Endodermal cell (in vitro differentiated cells): Measurements from ENCODE around the gene CD52. TPM values are rescaled to one million over a fixed set of nuclear protein-coding genes. Genes with fewer than 3 reads are reported as not detected.

ENCODE experiments used
- DNase-seq: peaks from one replicate; pipeline ENCODE4 v3.0.0-alpha.2; 2017
- H3K27ac ChIP-seq: 2 replicates; pipeline ENCODE4 v1.5.1; 2013; ENCODE audit warnings: mild to moderate bottlenecking, low read depth, low read length, moderate library complexity
- H3K27me3 ChIP-seq: 2 replicates; pipeline ENCODE4 v1.6.1; 2013; ENCODE audit warnings: mild to moderate bottlenecking, low read length, moderate library complexity; ENCODE audit not compliant: insufficient read depth, control insufficient read depth, poor library complexity, severe bottlenecking
- H3K36me3 ChIP-seq: 2 replicates; pipeline ENCODE4 v1.7.0; 2013; ENCODE audit warnings: mild to moderate bottlenecking, low read length, moderate library complexity; ENCODE audit not compliant: control insufficient read depth, insufficient read depth
- H3K4me1 ChIP-seq: one replicate; pipeline ENCODE4 v1.7.0; 2013; ENCODE audit warnings: low read length; ENCODE audit not compliant: control insufficient read depth, insufficient read depth
- H3K4me3 ChIP-seq: 2 replicates; pipeline ENCODE4 v1.5.1; 2013; ENCODE audit warnings: mild to moderate bottlenecking, low read length, moderate library complexity
- H3K9ac ChIP-seq: 2 replicates; pipeline ENCODE4 v1.6.1; 2013; ENCODE audit warnings: mild to moderate bottlenecking, low read length, moderate library complexity; ENCODE audit not compliant: poor library complexity, severe bottlenecking; ENCODE audit errors: extremely low read depth
- H3K9me3 ChIP-seq: 2 replicates; pipeline ENCODE4 v1.6.1; 2013; ENCODE audit warnings: mild to moderate bottlenecking, low read length, moderate library complexity; ENCODE audit not compliant: control insufficient read depth
- H3K27ac Mint-ChIP-seq: 2 replicates; pipeline ENCODE4 v1.8.0; 2020; ENCODE audit warnings: mixed read lengths
- H3K27me3 Mint-ChIP-seq: 2 replicates; pipeline ENCODE4 v1.8.0; 2021; ENCODE audit warnings: mild to moderate bottlenecking, mixed read lengths; ENCODE audit not compliant: insufficient read depth
- H3K36me3 Mint-ChIP-seq: 2 replicates; pipeline ENCODE4 v1.8.0; 2020; ENCODE audit warnings: low read depth, mixed read lengths
- H3K4me1 Mint-ChIP-seq: 2 replicates; pipeline ENCODE4 v1.8.0; 2020; ENCODE audit warnings: mixed read lengths
- H3K4me3 Mint-ChIP-seq: 2 replicates; pipeline ENCODE4 v1.8.0; 2020; ENCODE audit warnings: mild to moderate bottlenecking, moderate library complexity, mixed read lengths
- H3K9me3 Mint-ChIP-seq: 2 replicates; pipeline ENCODE4 v1.8.0; 2020; ENCODE audit warnings: mild to moderate bottlenecking, mixed read lengths
- CTCF ChIP-seq: fragments of 200-600 bp; sonication (generic); conservative IDR thresholded peaks from 2 replicates; pipeline ENCODE4 v1.5.0; 2021; ENCODE audit warnings: antibody characterized with exemption, mild to moderate bottlenecking
- WGBS, 2 experiments: methylation state at CpG; one replicate each; pipeline versions ENCODE4 v1.1.5 to v1.1.7; 2013; ENCODE audit warnings: missing lambda C conversion rate in 2 of 2, mixed read lengths in 1 of 2; ENCODE audit not compliant: insufficient coverage in 1 of 2, insufficient read length in 1 of 2; 5-methylcytosine and 5-hydroxymethylcytosine counted together
- total RNA-seq, 2 donors: library from RNA; stranded (reverse); fragmentation: NEBNext Ultra II Directional in 1 of 2; extraction: Animal tissue kit (Norgen Biotek cat#: 25700) in 1 of 2; gene quantifications; 2 replicates in 1 of 2; 3 replicates in 1 of 2; pipeline ENCODE4 v1.2.1, GENCODE V29; 2021

CD52 gene
- total RNA-seq, 2 donors from 2014 or later, result 3.7 to 4.4 TPM

- Histone ChIP-seq H3K27me3 (no peaks in the 10 kb centered on the region), H3K4me3 (no peak overlapping the region), H3K9me3 (no peaks in the 10 kb centered on the region), H3K36me3 (no peaks in the 10 kb centered on the region), H3K4me1 (no peaks in the 10 kb centered on the region), H3K27ac (no peak overlapping the region), H3K9ac (no peak overlapping the region)
- WGBS, 2 experiments, result 92 to 94% methylated on average over 3 to 5 of the region's 5 CpGs
- H3K4me1 Mint-ChIP-seq, result peaks cover 15% of the 10 kb centered on the region
- TF ChIP-seq CTCF, result no peak
- H3K27me3 Mint-ChIP-seq, result peaks cover 8% of the 10 kb centered on the region
- no peak for DNase-seq
- H3K36me3 Mint-ChIP-seq, result no peaks in the 10 kb centered on the region
- H3K27ac Mint-ChIP-seq, result no peak overlapping the region
- no peaks in the 10 kb centered on the region for H3K9me3 Mint-ChIP-seq
- no peak overlapping the region for H3K4me3 Mint-ChIP-seq
These were observed 3.3 kb upstream of the CD52 start for GRCh38 chr1:26314501-26314900.

- Histone ChIP-seq H3K4me3 (no peak overlapping the region), H3K9me3 (no peaks in the 10 kb centered on the region), H3K4me1 (no peaks in the 10 kb centered on the region), H3K36me3 (no peaks in the 10 kb centered on the region), H3K27me3 (no peaks in the 10 kb centered on the region), H3K27ac (no peak overlapping the region), H3K9ac (no peak overlapping the region)
- Mint-ChIP-seq H3K4me3 (no peak overlapping the region), H3K9me3 (no peaks in the 10 kb centered on the region), H3K27me3 (peaks cover 8% of the 10 kb centered on the region), H3K36me3 (no peaks in the 10 kb centered on the region), H3K4me1 (peaks cover 15% of the 10 kb centered on the region), H3K27ac (peak overlapping the region; percentile 52)
- WGBS, 2 experiments, result 80 to 92% methylated on average over 5 to 8 of the region's 8 CpGs
- no peak for TF ChIP-seq CTCF
- DNase-seq, result no peak
These were observed 1.6 kb upstream of the CD52 start for GRCh38 chr1:26315874-26316850.

- peak overlapping the region; percentile 59 for H3K27ac Mint-ChIP-seq
- 90% methylated on average over 2 of the region's 2 CpGs; no CpG with 5 or more reads in 1 of the 2 experiments for WGBS, 2 experiments
- H3K27ac ChIP-seq, result no peak overlapping the region
These were observed 612 bp upstream of the CD52 start for GRCh38 chr1:26317146-26317545.

More at GRCh38 chr1:26317146-26317545, 612 bp upstream of the CD52 start:
- no peak overlapping the region for H3K4me3 ChIP-seq
- Mint-ChIP-seq H3K4me1 (peaks cover 23% of the 10 kb centered on the region), H3K27me3 (peaks cover 4% of the 10 kb centered on the region), H3K9me3 (no peaks in the 10 kb centered on the region), H3K36me3 (peaks cover 3% of the 10 kb centered on the region), H3K4me3 (peak overlapping the region; percentile 4)
- H3K4me1 ChIP-seq, result no peaks in the 10 kb centered on the region
- H3K9me3 ChIP-seq, result no peaks in the 10 kb centered on the region
- no peaks in the 10 kb centered on the region for H3K36me3 ChIP-seq
- no peak overlapping the region for H3K9ac ChIP-seq
- TF ChIP-seq CTCF, result no peak
- no peaks in the 10 kb centered on the region for H3K27me3 ChIP-seq
- no peak for DNase-seq
